ENCODE measurements around the gene SMARCC2.
A peak's percentile ranks its signal among the peaks of the same experiment; 100 is the strongest.
"Not testable (repeated sequence)": the region's sequence is repeated elsewhere in the genome, so short reads cannot be mapped to it uniquely, and the experiment has no call there.

SMARCC2 gene

GRCh38 chr12:56121204-56121870 lies 67.9 kb downstream of the SMARCC2 start:
- DNase-seq (ENCODE audit: low read depth), result no peak

GRCh38 chr12:56120158-56120846 lies 69.0 kb downstream of the SMARCC2 start:
- no peak for DNase-seq (ENCODE audit: low read depth)

GRCh38 chr12:56119361-56119796 lies 69.9 kb downstream of the SMARCC2 start:
- peak; percentile 97 for DNase-seq (ENCODE audit: low read depth)

GRCh38 chr12:56118688-56119357 lies 70.5 kb downstream of the SMARCC2 start:
- no peak for DNase-seq (ENCODE audit: low read depth)

GRCh38 chr12:56117778-56118687 lies 71.2 kb downstream of the SMARCC2 start, which contains the start of gene ZC3H10:
Gene ZC3H10, plus strand, starts transcription at chr12:56118266. Its CDS starts 2,297 bp downstream, at chr12:56120563.
- DNase-seq (ENCODE audit: low read depth), result peak; percentile 99

- DNase-seq (ENCODE audit: low read depth), result not testable (repeated sequence)
Measured at GRCh38 chr12:56117082-56117706, 72.1 kb downstream of the SMARCC2 start.

DNA sequence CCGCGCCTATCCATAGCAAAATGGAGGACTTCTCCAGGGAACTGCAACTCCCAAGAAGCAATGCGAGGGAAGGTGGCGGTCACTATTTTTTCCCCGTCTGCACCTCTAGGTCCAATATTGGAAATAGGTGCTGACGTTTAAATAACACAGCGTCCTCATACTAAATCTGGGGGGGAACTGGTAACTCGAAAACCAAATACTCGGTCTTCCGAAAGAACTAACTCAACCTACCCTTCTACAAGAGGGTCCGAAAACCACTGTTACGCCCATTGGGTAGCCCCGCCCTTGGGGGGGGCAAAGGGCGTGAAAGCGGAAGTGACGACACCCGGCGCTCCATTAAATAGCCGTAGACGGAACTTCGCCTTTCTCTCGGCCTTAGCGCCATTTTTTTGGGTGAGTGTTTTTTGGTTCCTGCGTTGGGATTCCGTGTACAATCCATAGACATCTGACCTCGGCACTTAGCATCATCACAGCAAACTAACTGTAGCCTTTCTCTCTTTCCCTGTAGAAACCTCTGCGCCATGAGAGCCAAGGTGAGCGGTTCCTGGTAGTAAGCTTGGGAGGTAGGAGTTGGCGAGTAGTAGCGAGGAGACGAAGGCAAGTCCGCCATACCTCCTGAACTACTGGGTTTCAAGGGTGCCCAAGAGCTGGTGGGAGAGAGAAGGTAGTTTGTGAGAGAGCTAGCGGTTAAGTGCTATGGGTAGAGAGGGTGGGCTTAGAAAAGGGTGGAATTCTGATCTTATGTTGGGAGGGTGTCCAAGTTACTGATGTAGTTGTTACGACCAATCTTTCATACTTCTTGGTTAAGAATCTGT lies 72.8 kb downstream of the SMARCC2 start, which contains the start of gene RPL41:
Gene RPL41 (plus strand): TSS at position 367 of the 815 bp plus-strand sequence.
- DNase-seq (ENCODE audit: low read depth), result peak; percentile 87

GRCh38 chr12:56115329-56115728 lies 74.0 kb downstream of the SMARCC2 start:
- peak; percentile 31 for DNase-seq (ENCODE audit: low read depth)

- peak; percentile 29 for DNase-seq (ENCODE audit: low read depth)
Measured at GRCh38 chr12:56114084-56114483, 75.2 kb downstream of the SMARCC2 start.
